Testis (tissue), 3 donors: ENCODE results near the gene ICAM2. TPM values are rescaled to one million over a fixed set of nuclear protein-coding genes. Genes with fewer than 3 reads are reported as not detected.

Experiments
- DNase-seq: peaks from one replicate; pipeline ENCODE4 v3.0.0-alpha.2; 2019
- H3K27ac ChIP-seq, 2 donors: fragments of 200-600 bp; sonication (generic); one replicate each; pipeline ENCODE4 v1.5.1; 2019
- H3K27me3 ChIP-seq: fragments of 200-600 bp; sonication (generic); one replicate; pipeline ENCODE4 v1.5.1; 2019
- H3K36me3 ChIP-seq: fragments of 200-600 bp; sonication (generic); one replicate; pipeline ENCODE4 v1.5.1; 2017; ENCODE audit warnings: low read depth; ENCODE audit errors: missing control alignments
- H3K4me1 ChIP-seq: fragments of 200-600 bp; sonication (generic); one replicate; pipeline ENCODE4 v1.5.1; 2019
- H3K4me3 ChIP-seq, 2 donors: fragments of 200-600 bp; sonication (generic); one replicate each; pipeline ENCODE4 v1.5.1; 2017 to 2019
- H3K9me3 ChIP-seq: fragments of 200-600 bp; sonication (generic); one replicate; pipeline ENCODE4 v1.5.1; 2017
- POLR2A ChIP-seq: fragments of 450-650 bp; IDR thresholded peaks from one replicate; pipeline ENCODE4 v1.6.1; 2017; ENCODE audit warnings: antibody characterized with exemption, mild to moderate bottlenecking, moderate library complexity
- WGBS, 2 donors: methylation state at CpG; one replicate each; pipeline ENCODE4 v1.1.5; 2018; 5-methylcytosine and 5-hydroxymethylcytosine counted together
- intact Hi-C: fragments of 100-400 bp; cut with DNase I; formaldehyde crosslinking; loops from one replicate; pipeline ENCODE4 v1.15.1; 2023; ENCODE audit warnings: low total_unique reads
- polyA plus RNA-seq: library from polyadenylated mRNA; stranded (reverse); fragments of 350-450 nt; fragmentation: Illumina TruSeq; extraction: RNeasy Lipid Tissue Mini Kit (QIAGEN cat#74804); gene quantifications from one replicate; pipeline ENCODE4 v1.2.3, GENCODE V29; 2014; ENCODE audit warnings: low read depth, low replicate concordance; ENCODE audit not compliant: insufficient read depth
- total RNA-seq, 2 donors: library from RNA; depleted of rRNA; stranded (reverse); fragments of >200 nt; gene quantifications; one replicate each; pipeline ENCODE4 v1.2.3, GENCODE V29; 2016
- TF ChIP-seq, protein P1 (sequence below), 3 experiments: fragments of 450-650 bp in 2 of 3; fragments of 200-600 bp in 1 of 3; sonication (generic) in 1 of 3; IDR thresholded peaks; one replicate each; pipeline ENCODE4 v1.5.1; 2016 to 2019; ENCODE audit warnings: antibody characterized with exemption in 3 of 3, mild to moderate bottlenecking in 2 of 3, moderate library complexity in 1 of 3

The ICAM2 gene
- total and polyA plus RNA-seq, 3 donors from 2014 or later = 5.2 to 12.1 (median 11.3) TPM

GRCh38 chr17:63999680-64000531 is 20.5 kb downstream of the ICAM2 start:
- DNase-seq = no peak
- no peak overlapping the region for H3K4me3 ChIP-seq
- H3K36me3 ChIP-seq = no peaks in the 10 kb centered on the region
- no peaks in the 10 kb centered on the region for H3K27me3 ChIP-seq
- no peaks in the 10 kb centered on the region for H3K9me3 ChIP-seq
- intact Hi-C loops = no loop called here
- TF ChIP-seq, protein P1, sequence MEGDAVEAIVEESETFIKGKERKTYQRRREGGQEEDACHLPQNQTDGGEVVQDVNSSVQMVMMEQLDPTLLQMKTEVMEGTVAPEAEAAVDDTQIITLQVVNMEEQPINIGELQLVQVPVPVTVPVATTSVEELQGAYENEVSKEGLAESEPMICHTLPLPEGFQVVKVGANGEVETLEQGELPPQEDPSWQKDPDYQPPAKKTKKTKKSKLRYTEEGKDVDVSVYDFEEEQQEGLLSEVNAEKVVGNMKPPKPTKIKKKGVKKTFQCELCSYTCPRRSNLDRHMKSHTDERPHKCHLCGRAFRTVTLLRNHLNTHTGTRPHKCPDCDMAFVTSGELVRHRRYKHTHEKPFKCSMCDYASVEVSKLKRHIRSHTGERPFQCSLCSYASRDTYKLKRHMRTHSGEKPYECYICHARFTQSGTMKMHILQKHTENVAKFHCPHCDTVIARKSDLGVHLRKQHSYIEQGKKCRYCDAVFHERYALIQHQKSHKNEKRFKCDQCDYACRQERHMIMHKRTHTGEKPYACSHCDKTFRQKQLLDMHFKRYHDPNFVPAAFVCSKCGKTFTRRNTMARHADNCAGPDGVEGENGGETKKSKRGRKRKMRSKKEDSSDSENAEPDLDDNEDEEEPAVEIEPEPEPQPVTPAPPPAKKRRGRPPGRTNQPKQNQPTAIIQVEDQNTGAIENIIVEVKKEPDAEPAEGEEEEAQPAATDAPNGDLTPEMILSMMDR (IDR thresholded peaks at IDR 0.05) = no peak
- TF ChIP-seq POLR2A = no peak
- H3K4me1 ChIP-seq = peaks cover 10% of the 10 kb centered on the region
- WGBS, 2 donors = 78 to 80% methylated on average over 25 of the region's 25 CpGs
- no peak overlapping the region for H3K27ac ChIP-seq

GRCh38 chr17:63998721-63999679 is 21.4 kb downstream of the ICAM2 start:
- H3K9me3 ChIP-seq = no peaks in the 10 kb centered on the region
- WGBS, 2 donors = 27 to 44% methylated on average over 7 to 26 of the region's 33 CpGs
- TF ChIP-seq, protein P1 (IDR thresholded peaks at IDR 0.05) = no peak
- TF ChIP-seq POLR2A = no peak
- H3K27ac ChIP-seq = no peak overlapping the region
- H3K4me1 ChIP-seq = peaks cover 10% of the 10 kb centered on the region
- no peak for DNase-seq
- H3K36me3 ChIP-seq = no peaks in the 10 kb centered on the region
- no peaks in the 10 kb centered on the region for H3K27me3 ChIP-seq
- peak overlapping the region; percentile 55 to 70 for H3K4me3 ChIP-seq
- intact Hi-C loops = no loop called here

- 2 to 3% methylated on average over 19 to 43 of the region's 43 CpGs for WGBS, 2 donors
- intact Hi-C loops = no loop called here
- DNase-seq = peak; percentile 79
- Histone ChIP-seq H3K36me3 (no peaks in the 10 kb centered on the region), H3K9me3 (no peaks in the 10 kb centered on the region), H3K27me3 (no peaks in the 10 kb centered on the region), H3K4me1 (peaks cover 10% of the 10 kb centered on the region), H3K4me3 (peak within 1 kb of the TSS; percentile 55 to 70), H3K27ac (no peak within 1 kb of the TSS)
- TF ChIP-seq, protein P1 (IDR thresholded peaks at IDR 0.05) = no peak
- TF ChIP-seq POLR2A = no peak
These were observed 22.2 kb downstream of the ICAM2 start, which contains the start of gene PRR29 for GRCh38 chr17:63998050-63998720. TSS of gene PRR29 (plus strand) at chr17:63998351. CDS start at chr17:63998365, 14 bp downstream.

- TF ChIP-seq POLR2A = no peak
- TF ChIP-seq, protein P1 (IDR thresholded peaks at IDR 0.05) = no peak
- H3K36me3 ChIP-seq = no peaks in the 10 kb centered on the region
- intact Hi-C loops = no loop called here
- H3K9me3 ChIP-seq = no peaks in the 10 kb centered on the region
- no peak for DNase-seq
- H3K4me1 ChIP-seq = peaks cover 10% of the 10 kb centered on the region
- no peak overlapping the region for H3K27ac ChIP-seq
- H3K4me3 ChIP-seq = peak overlapping the region; percentile 55 to 70
- 14 to 18% methylated on average over 19 of the region's 19 CpGs for WGBS, 2 donors
- H3K27me3 ChIP-seq = no peaks in the 10 kb centered on the region
These were observed 22.9 kb downstream of the ICAM2 start for GRCh38 chr17:63997341-63998048.
